Measurements from ENCODE around the gene FGF16.

The FGF16 gene

DNA sequence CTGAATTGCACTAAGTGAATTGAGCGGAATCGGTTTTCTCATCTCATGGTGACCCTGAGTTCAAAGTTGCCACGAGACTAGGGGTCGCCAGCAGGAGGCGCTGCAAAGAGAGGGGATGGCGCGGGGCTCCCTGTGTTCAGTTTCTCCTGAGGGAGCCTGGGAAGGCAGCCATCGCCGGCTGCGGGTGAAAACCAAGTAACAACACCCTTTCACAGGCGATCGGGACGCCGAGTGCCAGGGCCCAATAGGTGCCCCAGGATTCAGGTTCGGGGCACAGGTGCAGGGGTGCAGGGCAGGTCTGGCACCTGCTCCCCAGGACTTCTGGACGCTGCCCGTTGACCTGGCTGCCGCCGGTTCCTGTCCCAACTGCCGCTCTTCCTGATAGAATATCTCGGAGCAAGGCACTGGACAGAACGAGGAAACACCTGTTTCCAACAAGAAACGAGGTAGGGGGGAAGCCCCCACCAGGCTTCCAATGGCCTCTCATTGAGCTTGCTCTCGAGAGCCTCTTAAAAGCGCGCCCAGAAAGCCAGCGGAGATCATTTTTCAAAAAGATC lies 1.1 kb upstream of the FGF16 start:
- TF ChIP-seq CSRNP3 (CRISPR knock-in tag; IDR thresholded peaks at IDR 0.05) (no peak), OSR1 (CRISPR knock-in tag; IDR thresholded peaks at IDR 0.05) (no peak), ISL1 (CRISPR knock-in tag; IDR thresholded peaks at IDR 0.05) (no peak), TOX (CRISPR knock-in tag; IDR thresholded peaks at IDR 0.05; ENCODE audit: borderline replicate concordance) (no peak), RARB (CRISPR knock-in tag; IDR thresholded peaks at IDR 0.05) (no peak), BACH2 (CRISPR knock-in tag; IDR thresholded peaks at IDR 0.05; ENCODE audit: borderline replicate concordance) (no peak), CREB5 (CRISPR knock-in tag; IDR thresholded peaks at IDR 0.05; ENCODE audit: low read depth) (no peak), PPARA (CRISPR knock-in tag; IDR thresholded peaks at IDR 0.05; ENCODE audit: borderline replicate concordance) (no peak), SNAI2 (CRISPR knock-in tag; IDR thresholded peaks at IDR 0.05) (no peak), ZC3H10 (CRISPR knock-in tag; IDR thresholded peaks at IDR 0.05) (no peak), TCF4 (CRISPR knock-in tag; IDR thresholded peaks at IDR 0.05; ENCODE audit: borderline replicate concordance) (no peak), ZNF70 (CRISPR knock-in tag; IDR thresholded peaks at IDR 0.05) (no peak), ZFP3 (CRISPR knock-in tag; IDR thresholded peaks at IDR 0.05) (no peak), ZNF565 (CRISPR knock-in tag; conservative IDR thresholded peaks at IDR 0.05; ENCODE audit: low read depth) (no peak)
- TF ChIP-seq, protein P1, sequence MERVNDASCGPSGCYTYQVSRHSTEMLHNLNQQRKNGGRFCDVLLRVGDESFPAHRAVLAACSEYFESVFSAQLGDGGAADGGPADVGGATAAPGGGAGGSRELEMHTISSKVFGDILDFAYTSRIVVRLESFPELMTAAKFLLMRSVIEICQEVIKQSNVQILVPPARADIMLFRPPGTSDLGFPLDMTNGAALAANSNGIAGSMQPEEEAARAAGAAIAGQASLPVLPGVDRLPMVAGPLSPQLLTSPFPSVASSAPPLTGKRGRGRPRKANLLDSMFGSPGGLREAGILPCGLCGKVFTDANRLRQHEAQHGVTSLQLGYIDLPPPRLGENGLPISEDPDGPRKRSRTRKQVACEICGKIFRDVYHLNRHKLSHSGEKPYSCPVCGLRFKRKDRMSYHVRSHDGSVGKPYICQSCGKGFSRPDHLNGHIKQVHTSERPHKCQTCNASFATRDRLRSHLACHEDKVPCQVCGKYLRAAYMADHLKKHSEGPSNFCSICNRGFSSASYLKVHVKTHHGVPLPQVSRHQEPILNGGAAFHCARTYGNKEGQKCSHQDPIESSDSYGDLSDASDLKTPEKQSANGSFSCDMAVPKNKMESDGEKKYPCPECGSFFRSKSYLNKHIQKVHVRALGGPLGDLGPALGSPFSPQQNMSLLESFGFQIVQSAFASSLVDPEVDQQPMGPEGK (CRISPR knock-in tag; IDR thresholded peaks at IDR 0.05; ENCODE audit: borderline replicate concordance) = no peak
- TF ChIP-seq, protein P2, sequence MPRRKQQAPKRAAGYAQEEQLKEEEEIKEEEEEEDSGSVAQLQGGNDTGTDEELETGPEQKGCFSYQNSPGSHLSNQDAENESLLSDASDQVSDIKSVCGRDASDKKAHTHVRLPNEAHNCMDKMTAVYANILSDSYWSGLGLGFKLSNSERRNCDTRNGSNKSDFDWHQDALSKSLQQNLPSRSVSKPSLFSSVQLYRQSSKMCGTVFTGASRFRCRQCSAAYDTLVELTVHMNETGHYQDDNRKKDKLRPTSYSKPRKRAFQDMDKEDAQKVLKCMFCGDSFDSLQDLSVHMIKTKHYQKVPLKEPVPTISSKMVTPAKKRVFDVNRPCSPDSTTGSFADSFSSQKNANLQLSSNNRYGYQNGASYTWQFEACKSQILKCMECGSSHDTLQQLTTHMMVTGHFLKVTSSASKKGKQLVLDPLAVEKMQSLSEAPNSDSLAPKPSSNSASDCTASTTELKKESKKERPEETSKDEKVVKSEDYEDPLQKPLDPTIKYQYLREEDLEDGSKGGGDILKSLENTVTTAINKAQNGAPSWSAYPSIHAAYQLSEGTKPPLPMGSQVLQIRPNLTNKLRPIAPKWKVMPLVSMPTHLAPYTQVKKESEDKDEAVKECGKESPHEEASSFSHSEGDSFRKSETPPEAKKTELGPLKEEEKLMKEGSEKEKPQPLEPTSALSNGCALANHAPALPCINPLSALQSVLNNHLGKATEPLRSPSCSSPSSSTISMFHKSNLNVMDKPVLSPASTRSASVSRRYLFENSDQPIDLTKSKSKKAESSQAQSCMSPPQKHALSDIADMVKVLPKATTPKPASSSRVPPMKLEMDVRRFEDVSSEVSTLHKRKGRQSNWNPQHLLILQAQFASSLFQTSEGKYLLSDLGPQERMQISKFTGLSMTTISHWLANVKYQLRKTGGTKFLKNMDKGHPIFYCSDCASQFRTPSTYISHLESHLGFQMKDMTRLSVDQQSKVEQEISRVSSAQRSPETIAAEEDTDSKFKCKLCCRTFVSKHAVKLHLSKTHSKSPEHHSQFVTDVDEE (CRISPR knock-in tag; IDR thresholded peaks at IDR 0.05) = no peak
- ATAC-seq = no peak

- no peak for ATAC-seq
- TF ChIP-seq ZNF565 (CRISPR knock-in tag; conservative IDR thresholded peaks at IDR 0.05; ENCODE audit: low read depth) (no peak), ZNF8 (CRISPR knock-in tag; IDR thresholded peaks at IDR 0.05) (no peak)
Observed at GRCh38 chrX:77447653-77448569, 722 bp downstream of the FGF16 start.

GRCh38 chrX:77450415-77450814 lies 3.2 kb downstream of the FGF16 start:
- TF ChIP-seq ARNTL (CRISPR knock-in tag; IDR thresholded peaks at IDR 0.05; ENCODE audit: borderline replicate concordance, low read depth) (no peak), CREB5 (CRISPR knock-in tag; IDR thresholded peaks at IDR 0.05; ENCODE audit: low read depth) (no peak), RARB (CRISPR knock-in tag; IDR thresholded peaks at IDR 0.05) (no peak), ZFP30 (CRISPR knock-in tag; IDR thresholded peaks at IDR 0.05) (no peak), TOX (CRISPR knock-in tag; IDR thresholded peaks at IDR 0.05; ENCODE audit: borderline replicate concordance) (no peak), POU6F1 (CRISPR knock-in tag; IDR thresholded peaks at IDR 0.05; ENCODE audit: borderline replicate concordance, low read depth) (no peak), OSR1 (CRISPR knock-in tag; IDR thresholded peaks at IDR 0.05) (no peak), SNAI2 (CRISPR knock-in tag; IDR thresholded peaks at IDR 0.05) (no peak), GLIS3 (CRISPR knock-in tag; IDR thresholded peaks at IDR 0.05) (no peak), ZNF8 (CRISPR knock-in tag; IDR thresholded peaks at IDR 0.05) (no peak), BACH2 (CRISPR knock-in tag; IDR thresholded peaks at IDR 0.05; ENCODE audit: borderline replicate concordance) (no peak), PPARA (CRISPR knock-in tag; IDR thresholded peaks at IDR 0.05; ENCODE audit: borderline replicate concordance) (no peak), ESRRG (CRISPR knock-in tag; IDR thresholded peaks at IDR 0.05) (no peak)
- peak; percentile 58 for ATAC-seq

All from SK-N-SH treated with all-trans-retinoic acid at 6 μM for 48 hours (cell line).